Body of pancreas (tissue), 4 donors: ENCODE data around the gene BRF1.

Experiments used
- POLR2A ChIP-seq, 3 donors: fragments of 450-650 bp; IDR thresholded peaks; one replicate each; pipeline ENCODE4 v1.6.1; 2016; ENCODE audit warnings: antibody characterized with exemption in 3 of 3, mild to moderate bottlenecking in 2 of 3
- TF ChIP-seq, protein P1 (sequence below), 7 experiments: fragments of 450-650 bp in 4 of 7; fragments of 200-600 bp in 3 of 7; sonication (generic) in 3 of 7; IDR thresholded peaks; one replicate each; pipeline ENCODE4 v1.5.1; 2016 to 2019; ENCODE audit warnings: antibody characterized with exemption in 7 of 7

DNA sequence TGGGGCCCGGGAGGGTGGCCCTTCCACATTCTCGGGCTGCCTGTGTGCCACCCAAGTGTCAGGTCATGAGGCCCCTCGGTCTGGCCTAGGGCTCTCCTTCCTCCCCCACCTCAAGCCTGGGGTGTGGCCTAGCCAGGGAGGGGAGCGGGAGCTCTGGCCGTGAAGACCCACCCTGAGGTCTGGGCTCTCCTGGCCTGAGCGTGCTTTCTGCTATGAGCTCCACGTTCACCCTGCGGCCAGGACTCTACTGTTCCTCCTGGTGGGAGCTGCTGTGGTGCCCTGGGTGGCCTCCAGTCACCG, 25.7 kb upstream of the BRF1 start:
- TF ChIP-seq, protein P1, sequence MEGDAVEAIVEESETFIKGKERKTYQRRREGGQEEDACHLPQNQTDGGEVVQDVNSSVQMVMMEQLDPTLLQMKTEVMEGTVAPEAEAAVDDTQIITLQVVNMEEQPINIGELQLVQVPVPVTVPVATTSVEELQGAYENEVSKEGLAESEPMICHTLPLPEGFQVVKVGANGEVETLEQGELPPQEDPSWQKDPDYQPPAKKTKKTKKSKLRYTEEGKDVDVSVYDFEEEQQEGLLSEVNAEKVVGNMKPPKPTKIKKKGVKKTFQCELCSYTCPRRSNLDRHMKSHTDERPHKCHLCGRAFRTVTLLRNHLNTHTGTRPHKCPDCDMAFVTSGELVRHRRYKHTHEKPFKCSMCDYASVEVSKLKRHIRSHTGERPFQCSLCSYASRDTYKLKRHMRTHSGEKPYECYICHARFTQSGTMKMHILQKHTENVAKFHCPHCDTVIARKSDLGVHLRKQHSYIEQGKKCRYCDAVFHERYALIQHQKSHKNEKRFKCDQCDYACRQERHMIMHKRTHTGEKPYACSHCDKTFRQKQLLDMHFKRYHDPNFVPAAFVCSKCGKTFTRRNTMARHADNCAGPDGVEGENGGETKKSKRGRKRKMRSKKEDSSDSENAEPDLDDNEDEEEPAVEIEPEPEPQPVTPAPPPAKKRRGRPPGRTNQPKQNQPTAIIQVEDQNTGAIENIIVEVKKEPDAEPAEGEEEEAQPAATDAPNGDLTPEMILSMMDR (IDR thresholded peaks at IDR 0.05) = no peak
- no peak for TF ChIP-seq POLR2A (IDR thresholded peaks at IDR 0.05)
